SK-N-SH (cell line): ENCODE measurements around the gene RUVBL2.

Source experiments
- CTCF ChIP-seq: fragments of 200-600 bp; sonication (generic); IDR thresholded peaks from 2 replicates; pipeline ENCODE4 v1.6.1; 2017; ENCODE audit warnings: antibody characterized with exemption, mild to moderate bottlenecking, moderate library complexity
- EZH2phosphoT487 ChIP-seq: fragments of 200-600 bp; sonication (generic); IDR thresholded peaks from 2 replicates; pipeline ENCODE4 v1.6.1; 2017; ENCODE audit warnings: low read depth, mixed run types, mild to moderate bottlenecking, antibody characterized with exemption, moderate library complexity, borderline replicate concordance
- POLR2AphosphoS5 ChIP-seq: IDR thresholded peaks from 2 replicates; pipeline ENCODE4 v1.6.1; 2012; ENCODE audit warnings: low read depth, low read length
- RAD21 ChIP-seq: IDR thresholded peaks from 2 replicates; pipeline ENCODE4 v1.6.1; 2012; ENCODE audit warnings: mild to moderate bottlenecking, low read length
- RFX5 ChIP-seq: IDR thresholded peaks from 2 replicates; pipeline ENCODE4 v1.6.1; 2012; ENCODE audit warnings: mild to moderate bottlenecking, improper control_type of control experiment, low read length
- TAF1 ChIP-seq: IDR thresholded peaks from 2 replicates; pipeline ENCODE4 v1.6.1; 2012; ENCODE audit warnings: low read depth, mild to moderate bottlenecking, low read length, moderate library complexity, borderline replicate concordance
- TF ChIP-seq, protein P1 (sequence below): IDR thresholded peaks from 2 replicates; pipeline ENCODE4; 2012
- TF ChIP-seq, protein P2 (sequence below): IDR thresholded peaks from 2 replicates; pipeline ENCODE4 v1.4.0; 2012; ENCODE audit warnings: low read depth, borderline replicate concordance
- TF ChIP-seq, protein P3 (sequence below): fragments of 150-350 bp; IDR thresholded peaks from 2 replicates; pipeline ENCODE4 v1.6.1; 2017; ENCODE audit warnings: antibody characterized with exemption, low read length, low read depth, borderline replicate concordance

DNA sequence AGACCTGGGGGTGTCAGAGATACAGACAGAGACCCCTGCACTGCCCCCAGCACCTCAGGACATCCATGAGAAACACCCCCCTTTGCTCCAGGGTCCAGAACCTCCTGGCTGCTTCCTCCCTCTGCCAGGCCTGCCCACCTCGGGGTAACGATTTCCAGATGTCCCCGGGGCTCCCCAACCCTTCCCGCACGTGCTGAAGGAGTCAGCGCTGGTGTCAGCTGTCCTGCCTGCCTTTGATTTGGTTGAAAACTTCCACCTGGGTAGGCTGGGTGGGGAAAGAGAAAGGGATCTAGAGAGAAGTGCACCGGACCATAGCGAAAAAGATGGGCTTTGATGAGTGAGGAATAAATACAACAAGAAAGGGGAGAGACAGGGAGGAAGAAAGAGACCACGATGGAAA is 65.4 kb downstream of the RUVBL2 start:
- TF ChIP-seq POLR2AphosphoS5 (no peak), EZH2phosphoT487 (no peak), CTCF (no peak), RAD21 (no peak), TAF1 (no peak), RFX5 (no peak)
- TF ChIP-seq, protein P1, sequence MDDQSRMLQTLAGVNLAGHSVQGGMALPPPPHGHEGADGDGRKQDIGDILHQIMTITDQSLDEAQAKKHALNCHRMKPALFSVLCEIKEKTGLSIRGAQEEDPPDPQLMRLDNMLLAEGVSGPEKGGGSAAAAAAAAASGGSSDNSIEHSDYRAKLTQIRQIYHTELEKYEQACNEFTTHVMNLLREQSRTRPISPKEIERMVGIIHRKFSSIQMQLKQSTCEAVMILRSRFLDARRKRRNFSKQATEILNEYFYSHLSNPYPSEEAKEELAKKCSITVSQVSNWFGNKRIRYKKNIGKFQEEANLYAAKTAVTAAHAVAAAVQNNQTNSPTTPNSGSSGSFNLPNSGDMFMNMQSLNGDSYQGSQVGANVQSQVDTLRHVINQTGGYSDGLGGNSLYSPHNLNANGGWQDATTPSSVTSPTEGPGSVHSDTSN: no peak
- TF ChIP-seq, protein P2, sequence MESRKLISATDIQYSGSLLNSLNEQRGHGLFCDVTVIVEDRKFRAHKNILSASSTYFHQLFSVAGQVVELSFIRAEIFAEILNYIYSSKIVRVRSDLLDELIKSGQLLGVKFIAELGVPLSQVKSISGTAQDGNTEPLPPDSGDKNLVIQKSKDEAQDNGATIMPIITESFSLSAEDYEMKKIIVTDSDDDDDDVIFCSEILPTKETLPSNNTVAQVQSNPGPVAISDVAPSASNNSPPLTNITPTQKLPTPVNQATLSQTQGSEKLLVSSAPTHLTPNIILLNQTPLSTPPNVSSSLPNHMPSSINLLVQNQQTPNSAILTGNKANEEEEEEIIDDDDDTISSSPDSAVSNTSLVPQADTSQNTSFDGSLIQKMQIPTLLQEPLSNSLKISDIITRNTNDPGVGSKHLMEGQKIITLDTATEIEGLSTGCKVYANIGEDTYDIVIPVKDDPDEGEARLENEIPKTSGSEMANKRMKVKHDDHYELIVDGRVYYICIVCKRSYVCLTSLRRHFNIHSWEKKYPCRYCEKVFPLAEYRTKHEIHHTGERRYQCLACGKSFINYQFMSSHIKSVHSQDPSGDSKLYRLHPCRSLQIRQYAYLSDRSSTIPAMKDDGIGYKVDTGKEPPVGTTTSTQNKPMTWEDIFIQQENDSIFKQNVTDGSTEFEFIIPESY: no peak
- TF ChIP-seq, protein P3, sequence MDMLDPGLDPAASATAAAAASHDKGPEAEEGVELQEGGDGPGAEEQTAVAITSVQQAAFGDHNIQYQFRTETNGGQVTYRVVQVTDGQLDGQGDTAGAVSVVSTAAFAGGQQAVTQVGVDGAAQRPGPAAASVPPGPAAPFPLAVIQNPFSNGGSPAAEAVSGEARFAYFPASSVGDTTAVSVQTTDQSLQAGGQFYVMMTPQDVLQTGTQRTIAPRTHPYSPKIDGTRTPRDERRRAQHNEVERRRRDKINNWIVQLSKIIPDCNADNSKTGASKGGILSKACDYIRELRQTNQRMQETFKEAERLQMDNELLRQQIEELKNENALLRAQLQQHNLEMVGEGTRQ: no peak
